H1 (cell line): ENCODE data around the gene EML1. TPM values are rescaled to one million over a fixed set of nuclear protein-coding genes. Genes with fewer than 3 reads are reported as not detected.

ENCODE experiments used
- CEBPB ChIP-seq: IDR thresholded peaks from 2 replicates; pipeline ENCODE4 v1.6.1; 2012; ENCODE audit warnings: low read depth, low read length
- CHD7 ChIP-seq: fragments of 300-600 bp; sonication (generic); IDR thresholded peaks from 2 replicates; pipeline ENCODE4 v1.7.1; 2012; ENCODE audit warnings: low read length, moderate library complexity, mild to moderate bottlenecking, inconsistent platforms; ENCODE audit not compliant: insufficient replicate concordance
- JUND ChIP-seq: IDR thresholded peaks from 2 replicates; pipeline ENCODE4 v1.6.1; 2011; ENCODE audit warnings: mild to moderate bottlenecking, improper control_type of control experiment, low read length
- MAX ChIP-seq: IDR thresholded peaks from 2 replicates; pipeline ENCODE4 v1.6.1; 2012; ENCODE audit warnings: inconsistent platforms
- SP1 ChIP-seq: IDR thresholded peaks from 2 replicates; pipeline ENCODE4 v1.6.1; 2011; ENCODE audit warnings: low read depth, low read length
- SP4 ChIP-seq: IDR thresholded peaks from 2 replicates; pipeline ENCODE4 v1.6.1; 2012; ENCODE audit warnings: low read length, inconsistent platforms
- TBP ChIP-seq: IDR thresholded peaks from 2 replicates; pipeline ENCODE4 v1.6.1; 2011; ENCODE audit warnings: low read depth, low read length, improper control_type of control experiment
- polyA plus RNA-seq, 7 experiments: library from polyadenylated mRNA; depleted of rRNA in 3 of 7; stranded (reverse) in 5 of 7; unstranded in 2 of 7; fragments of >200 nt in 5 of 7; fragments of 200-250 nt in 2 of 7; gene quantifications; 1 replicate in 5 of 7; 2 replicates in 1 of 7; 4 replicates in 1 of 7; pipeline versions ENCODE4 v1.2.1 to v1.2.3, GENCODE V29; 2011 to 2013; ENCODE audit warnings: missing spikeins in 2 of 7, mixed read lengths in 2 of 7
- total RNA-seq: library from RNA; stranded (reverse); fragmentation: NEBNext Ultra II Directional; extraction: Animal tissue kit (Norgen Biotek cat#: 25700); gene quantifications from 2 replicates; pipeline ENCODE4 v1.2.1, GENCODE V29; 2021

The EML1 gene
- total and polyA plus RNA-seq, 2 of the 8 experiments (the other 6 are each of a cell fraction or from before 2014, with no cell fraction given) = 11.1 to 24.7 TPM

GRCh38 chr14:99889268-99889667, 96.1 kb downstream of the EML1 start (continued):
- TF ChIP-seq CEBPB (no peak), MAX (no peak), JUND (no peak), TBP (no peak), SP1 (peak; percentile 29; the same call in 1 of the 2 replicates), CHD7 (no peak), SP4 (no peak)
- TF ChIP-seq, all 59 proteins: peak for 14
